Forelimb muscle (tissue), 1 donor: Measurements from ENCODE around the gene DMRTC1B. TPM values are rescaled to one million over a fixed set of nuclear protein-coding genes. Genes with fewer than 3 reads are reported as not detected.

Source experiments
- polyA plus RNA-seq: library from polyadenylated mRNA; unstranded; fragments of 120-200 nt; gene quantifications from one replicate; pipeline ENCODE4 v1.2.1, GENCODE V29; 2013; ENCODE audit not compliant: insufficient read length

Gene DMRTC1B
- polyA plus RNA-seq, 1 donor: 0.34 TPM

Other genes with a start within 250 kb of the DMRTC1B start
- 19.2 TPM for gene HDAC8, start 204.0 kb upstream of the DMRTC1B start, polyA plus RNA-seq
- gene PHKA1, start 62.6 kb upstream of the DMRTC1B start, polyA plus RNA-seq: 3.0 TPM
- not detected for gene FAM236B, start 5.8 kb downstream of the DMRTC1B start, polyA plus RNA-seq
- gene FAM236D, start 31.3 kb downstream of the DMRTC1B start, polyA plus RNA-seq: not detected
- gene FAM236C, start 135.7 kb downstream of the DMRTC1B start, polyA plus RNA-seq: not detected
- gene FAM236A, start 161.3 kb downstream of the DMRTC1B start, polyA plus RNA-seq: not detected
- not detected for gene DMRTC1, start 166.9 kb downstream of the DMRTC1B start, polyA plus RNA-seq
- not detected for gene PABPC1L2B, start 226.0 kb downstream of the DMRTC1B start, polyA plus RNA-seq